Measurements from ENCODE around the gene UBE2I.

DNA sequence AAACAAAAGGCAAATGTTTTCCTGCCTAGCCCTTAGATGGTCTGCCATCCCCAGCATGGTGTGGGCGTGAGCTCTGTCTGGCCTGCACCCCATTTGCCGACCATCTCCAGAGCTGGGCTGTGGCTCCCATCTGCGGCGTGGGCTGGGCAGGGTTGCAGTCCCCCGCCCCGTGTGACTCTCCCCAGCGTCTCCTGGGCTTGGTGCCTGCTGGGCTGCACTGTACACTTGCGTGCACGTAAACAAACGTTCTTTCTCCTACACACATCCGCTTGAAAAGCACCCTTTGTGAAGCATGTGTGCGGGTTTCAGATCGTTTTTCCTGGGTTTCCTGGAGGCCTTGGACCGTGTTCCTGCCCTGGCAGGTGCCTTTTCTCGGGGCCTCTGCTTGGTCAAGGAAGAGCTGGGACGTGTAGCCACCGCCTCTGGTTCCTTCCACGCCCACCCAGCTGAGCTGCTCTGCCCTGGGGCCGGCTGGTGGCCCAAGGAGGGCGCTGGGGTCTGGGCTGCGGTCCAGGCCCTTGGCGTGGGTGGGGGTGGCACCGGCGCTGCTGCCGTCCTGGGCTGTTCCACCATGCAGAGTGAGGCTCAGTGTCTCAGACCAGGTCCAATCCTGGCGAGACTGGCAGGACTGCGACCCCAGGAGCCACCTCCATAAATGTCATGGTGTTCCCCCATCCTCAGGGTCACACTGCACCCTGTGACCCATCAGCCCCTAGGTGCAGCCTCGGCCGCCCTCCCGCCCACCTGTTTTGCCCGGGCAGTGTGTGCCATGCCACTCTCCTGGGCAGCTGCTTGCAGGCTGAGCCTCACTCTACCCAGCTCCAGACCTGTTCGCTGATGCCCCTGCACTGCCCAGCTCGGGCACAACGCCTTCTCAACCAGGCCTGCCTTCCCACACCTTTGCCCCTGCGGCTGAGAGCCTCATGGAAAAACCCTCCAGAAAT, 14.1 kb downstream of the UBE2I start:
- TF ChIP-seq ZNF274 (IDR thresholded peaks at IDR 0.05; ENCODE audit: low read depth, low read length) (no peak), YY1 (IDR thresholded peaks at IDR 0.05; ENCODE audit: insufficient read depth, insufficient read length) (no peak)
